ENCODE measurements around the gene LHX6.

Gene LHX6

DNA sequence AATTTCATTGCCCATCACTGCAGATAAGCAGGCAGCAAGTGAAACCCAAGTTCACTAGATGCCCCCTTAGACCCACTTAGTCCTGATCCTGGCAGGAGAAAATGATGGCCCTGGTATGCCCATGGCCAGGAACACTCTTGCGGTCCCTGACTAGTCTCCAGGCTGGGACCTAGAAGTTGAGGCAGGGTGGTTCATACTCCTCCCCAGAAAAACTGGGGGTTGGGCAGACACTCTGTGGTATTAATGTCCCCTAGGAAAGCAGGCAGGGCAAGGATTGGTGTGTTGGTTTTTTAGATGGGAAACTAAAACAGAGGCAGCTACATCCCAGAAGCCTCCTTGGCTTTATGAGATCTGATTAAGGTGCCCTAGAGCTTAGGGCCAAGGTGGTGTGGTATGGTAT, 13.1 kb downstream of the LHX6 start:
- no peak for DNase-seq (ENCODE audit: low spot score)

DNA sequence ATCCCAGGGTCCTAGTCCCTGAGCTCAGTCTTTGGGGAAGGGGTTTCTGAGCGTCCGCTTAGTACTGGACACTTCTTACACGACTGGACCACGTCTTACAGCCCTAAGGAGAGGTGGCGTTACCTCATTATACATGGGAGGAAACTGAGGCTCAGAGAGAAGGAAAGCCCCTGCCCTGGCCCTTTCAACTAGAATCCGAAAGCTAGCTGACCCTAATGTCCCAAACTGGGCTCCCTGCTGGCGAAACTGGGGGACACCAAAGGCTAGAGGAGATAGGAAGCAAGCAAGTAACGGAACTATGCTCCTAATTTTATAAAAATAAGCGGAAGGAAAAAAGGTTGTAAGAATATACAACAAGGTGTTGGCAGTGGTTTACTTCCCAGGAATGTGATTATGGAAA, 14.2 kb downstream of the LHX6 start:
- DNase-seq (ENCODE audit: low spot score): no peak

DNA sequence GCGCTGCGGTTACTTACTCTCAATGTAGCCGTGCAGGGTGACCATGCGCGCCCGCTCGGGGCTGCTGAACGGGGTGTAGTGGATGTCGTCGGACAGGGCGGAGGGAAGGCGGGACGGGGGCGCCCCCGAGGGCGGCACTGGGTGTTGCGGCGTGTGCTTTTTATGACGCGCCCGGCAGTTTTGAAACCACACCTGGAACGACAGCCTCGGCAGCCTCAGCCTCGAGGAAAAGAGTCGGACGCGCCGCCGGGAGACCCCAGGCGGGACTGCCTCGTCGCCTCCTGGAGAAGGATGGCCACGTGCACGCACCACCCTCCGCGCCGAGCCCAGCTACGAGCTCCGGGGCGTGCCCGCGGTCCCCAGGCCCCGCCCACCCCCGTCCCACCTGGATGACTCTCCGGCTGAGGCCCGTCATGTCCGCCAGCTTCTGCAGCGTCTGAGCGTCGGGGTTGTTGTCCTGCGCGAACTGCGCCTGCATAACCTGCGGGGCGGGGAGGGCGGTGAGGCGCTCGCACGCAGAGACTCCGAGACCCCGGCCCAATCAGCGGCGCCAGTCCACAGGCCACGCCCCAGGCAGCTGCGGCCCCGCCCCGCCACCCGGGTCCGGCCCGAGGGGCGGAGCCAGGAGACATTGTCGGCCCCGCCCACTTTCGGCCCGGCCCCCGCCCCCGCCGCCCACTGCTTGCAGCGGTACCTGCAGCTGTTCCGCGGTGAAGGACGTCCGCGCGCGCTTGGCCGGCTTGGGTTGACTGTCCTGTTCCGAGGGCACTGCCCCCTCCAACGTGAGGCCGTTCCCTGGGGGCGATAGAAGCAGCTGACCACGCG, 15.0 kb downstream of the LHX6 start:
- DNase-seq (ENCODE audit: low spot score): peak; percentile 99

GRCh38 chr9:122213102-122213588, 15.6 kb downstream of the LHX6 start:
- DNase-seq (ENCODE audit: low spot score): no peak

DNA sequence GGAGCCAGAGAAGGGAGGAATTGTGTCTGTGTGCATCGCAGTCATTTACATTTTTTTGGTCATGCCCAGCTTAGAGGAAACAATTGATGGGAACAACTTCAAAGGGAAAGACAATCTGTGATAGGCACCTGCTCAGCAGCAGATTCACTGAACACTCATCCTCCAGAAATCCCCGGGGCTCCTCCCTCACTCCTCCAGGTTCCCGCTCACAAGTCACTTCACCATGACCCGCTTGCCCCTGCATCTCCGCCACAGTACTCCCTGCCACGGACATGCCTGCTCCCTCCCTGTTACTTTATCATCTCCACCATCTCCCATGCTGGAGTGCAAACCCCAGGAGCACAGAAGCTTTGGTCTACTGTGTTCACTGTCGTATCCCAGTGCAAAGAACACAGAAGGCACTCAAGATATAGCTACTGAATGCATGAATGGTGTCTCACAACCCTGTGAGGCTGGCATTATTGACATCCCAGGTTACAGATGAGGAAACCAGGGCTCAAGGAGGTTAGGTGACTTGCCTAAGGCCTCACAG, 16.2 kb downstream of the LHX6 start:
- no peak for DNase-seq (ENCODE audit: low spot score)

DNA sequence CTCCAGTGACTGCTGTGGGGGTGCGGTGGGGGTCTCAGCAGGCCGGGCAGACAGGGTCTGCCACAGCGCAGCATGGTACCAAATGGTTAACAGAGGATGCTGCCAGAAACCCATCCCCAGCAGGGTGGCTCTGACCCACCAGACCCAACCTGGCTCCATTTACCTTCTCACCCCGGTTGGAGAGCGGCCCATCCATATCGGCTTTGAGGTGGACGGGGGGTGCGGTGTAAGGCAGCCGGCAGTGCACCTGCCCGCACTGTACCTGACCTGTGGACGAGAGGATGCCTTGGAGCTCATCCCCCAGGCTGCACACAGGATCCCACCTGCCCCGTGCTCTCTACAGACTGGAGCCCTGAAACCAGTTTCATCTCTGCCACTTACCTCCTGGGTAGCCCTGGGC, 19.3 kb downstream of the LHX6 start:
- no peak for DNase-seq (ENCODE audit: low spot score)

DNA sequence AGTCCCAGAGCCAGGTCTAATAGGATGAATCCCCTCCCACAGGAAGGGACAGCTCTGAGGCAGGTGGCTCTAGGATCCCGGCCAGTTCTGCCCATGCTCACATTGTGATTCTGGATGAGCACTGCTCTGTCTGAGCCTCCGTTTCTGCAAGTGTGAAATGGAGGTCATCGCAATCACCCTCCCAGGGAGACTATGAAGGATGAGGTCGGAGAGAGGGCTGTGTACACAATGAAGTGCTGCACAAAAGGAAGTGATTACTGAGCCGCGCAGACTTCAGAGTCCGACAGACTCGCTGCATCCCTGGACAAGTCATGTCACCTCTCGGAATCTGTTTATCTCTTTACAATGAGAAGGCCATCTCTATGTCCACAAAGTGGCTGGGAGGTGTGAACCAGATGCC, 21.7 kb downstream of the LHX6 start:
- no peak for DNase-seq (ENCODE audit: low spot score)

GRCh38 chr9:122206118-122207046, 22.4 kb downstream of the LHX6 start:
- DNase-seq (ENCODE audit: low spot score): no peak

DNA sequence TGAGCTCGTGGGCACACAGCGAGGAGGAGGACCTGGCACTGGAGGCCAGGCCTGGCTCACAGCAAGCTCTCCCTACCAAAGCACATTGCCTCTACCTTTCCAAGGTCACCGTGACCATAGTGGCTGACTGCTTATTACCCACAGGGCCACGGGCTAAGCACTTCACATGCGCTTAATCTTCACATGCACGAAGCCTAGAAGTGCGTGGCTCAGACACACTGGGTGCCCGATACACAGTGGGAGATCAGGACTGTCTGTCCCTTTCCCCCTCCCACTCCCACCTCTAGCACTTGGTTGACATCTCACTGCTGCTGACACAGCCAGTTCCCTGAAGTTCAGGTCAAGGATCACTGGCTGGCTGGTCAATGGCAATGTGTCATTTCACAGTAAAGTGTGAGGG, 23.6 kb downstream of the LHX6 start:
- no peak for DNase-seq (ENCODE audit: low spot score)

- no peak for DNase-seq (ENCODE audit: low spot score)
These were observed 24.3 kb downstream of the LHX6 start for GRCh38 chr9:122204491-122204890.

DNA sequence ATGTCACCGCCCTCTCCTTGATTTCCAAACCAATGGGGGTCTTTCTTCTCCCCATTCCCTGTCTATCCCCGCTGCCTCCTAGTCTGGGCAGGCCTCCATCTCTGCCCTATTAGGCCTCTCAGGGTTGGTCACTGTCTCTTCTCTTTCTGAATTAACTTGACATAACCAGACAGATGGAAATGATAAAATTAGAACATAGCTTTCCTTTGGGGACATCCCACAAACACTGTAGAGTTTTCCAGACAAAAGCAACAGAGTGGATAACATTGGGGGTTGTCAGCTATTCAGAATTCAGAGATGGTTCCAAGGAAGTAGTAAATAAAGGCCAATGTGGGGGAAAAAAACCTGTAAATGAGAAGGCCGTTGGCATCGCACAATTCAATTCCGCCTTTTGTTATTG, 24.7 kb downstream of the LHX6 start:
- no peak for DNase-seq (ENCODE audit: low spot score)

DNA sequence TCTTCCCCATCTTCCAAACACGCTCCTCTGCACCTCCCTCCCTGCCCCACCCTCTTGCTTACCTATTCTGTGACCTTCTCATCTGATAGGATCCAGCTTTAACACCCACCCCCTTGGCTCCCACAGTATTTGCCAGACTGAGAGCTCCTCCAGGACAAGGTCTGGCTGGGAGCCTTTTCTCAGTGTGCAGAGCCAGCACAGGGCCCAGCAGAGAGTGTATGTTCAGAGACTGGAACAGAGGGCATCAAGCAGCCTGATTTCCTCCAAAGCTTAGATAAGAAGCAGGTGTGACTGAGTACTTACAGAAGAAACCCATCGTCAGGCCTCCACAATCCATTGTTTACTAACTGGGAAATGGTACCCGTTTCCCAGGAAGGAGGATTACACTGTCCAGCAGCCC, 26.6 kb downstream of the LHX6 start:
- no peak for DNase-seq (ENCODE audit: low spot score)

DNA sequence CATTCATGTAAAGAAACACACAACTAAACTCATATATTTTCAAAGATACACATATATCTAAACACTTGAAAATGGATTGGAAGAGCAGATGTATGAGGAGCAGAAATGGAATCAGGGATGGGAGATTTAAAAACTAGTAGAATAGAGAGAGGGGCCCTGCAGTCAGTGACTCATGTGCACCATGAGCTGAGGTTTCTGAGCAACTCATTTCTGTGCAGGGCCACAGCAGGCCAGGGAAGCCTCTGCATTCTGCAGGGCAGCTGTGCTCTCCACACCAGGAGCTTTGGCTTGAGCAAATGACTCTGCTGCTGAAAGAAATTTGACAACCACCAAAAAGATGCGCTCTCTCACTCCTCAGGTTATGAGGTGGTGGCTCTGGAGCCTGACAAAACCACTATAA, 27.1 kb downstream of the LHX6 start:
- no peak for DNase-seq (ENCODE audit: low spot score)

- DNase-seq (ENCODE audit: low spot score): no peak
These were observed 27.7 kb downstream of the LHX6 start for GRCh38 chr9:122200960-122201595.

DNA sequence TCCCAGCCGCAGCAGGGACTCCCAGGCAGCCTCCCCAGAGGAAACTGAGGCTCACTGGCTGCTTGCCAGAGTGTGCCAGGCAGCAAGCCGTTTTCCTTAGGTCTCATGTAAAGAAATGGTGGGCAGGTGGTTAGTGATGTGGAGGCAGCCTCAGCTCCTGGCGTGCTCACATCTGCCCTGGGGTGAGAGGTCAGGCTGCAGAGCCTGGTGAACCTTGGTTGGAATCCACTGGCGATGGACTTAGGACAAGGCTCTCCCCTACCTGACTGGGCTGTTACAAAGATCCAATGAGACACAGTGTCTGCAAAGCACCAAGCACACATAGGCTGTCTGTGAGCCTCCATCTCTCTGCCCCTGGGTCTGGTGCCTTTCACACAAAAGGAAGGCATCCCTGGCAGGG, 30.9 kb downstream of the LHX6 start:
- DNase-seq (ENCODE audit: low spot score): no peak

- no peak for DNase-seq (ENCODE audit: low spot score)
These were observed 31.3 kb downstream of the LHX6 start for GRCh38 chr9:122197426-122197825.

DNA sequence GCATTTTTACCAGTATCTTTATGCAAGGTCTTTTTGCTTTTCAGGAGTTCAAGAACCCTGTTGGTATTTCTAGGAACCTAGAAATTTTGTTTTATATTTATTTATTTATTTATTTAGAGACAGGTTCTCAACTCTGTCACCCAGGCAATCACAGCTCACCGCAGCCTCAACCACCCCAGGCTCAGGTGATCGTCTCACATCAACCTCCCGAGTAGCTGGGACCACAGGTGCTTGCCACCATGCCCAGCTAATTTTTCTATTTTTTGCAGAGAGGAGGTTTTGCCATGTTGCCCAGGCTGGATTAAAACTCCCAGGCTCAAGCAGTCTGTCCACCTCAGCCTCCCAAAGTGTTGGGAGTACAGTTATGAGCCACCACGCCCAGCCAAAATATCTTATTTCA, 32.9 kb downstream of the LHX6 start:
- DNase-seq (ENCODE audit: low spot score): no peak

GRCh38 chr9:122193651-122194050, 35.1 kb downstream of the LHX6 start:
- DNase-seq (ENCODE audit: low spot score): no peak

GRCh38 chr9:122192914-122193525, 35.7 kb downstream of the LHX6 start:
- DNase-seq (ENCODE audit: low spot score): no peak

DNA sequence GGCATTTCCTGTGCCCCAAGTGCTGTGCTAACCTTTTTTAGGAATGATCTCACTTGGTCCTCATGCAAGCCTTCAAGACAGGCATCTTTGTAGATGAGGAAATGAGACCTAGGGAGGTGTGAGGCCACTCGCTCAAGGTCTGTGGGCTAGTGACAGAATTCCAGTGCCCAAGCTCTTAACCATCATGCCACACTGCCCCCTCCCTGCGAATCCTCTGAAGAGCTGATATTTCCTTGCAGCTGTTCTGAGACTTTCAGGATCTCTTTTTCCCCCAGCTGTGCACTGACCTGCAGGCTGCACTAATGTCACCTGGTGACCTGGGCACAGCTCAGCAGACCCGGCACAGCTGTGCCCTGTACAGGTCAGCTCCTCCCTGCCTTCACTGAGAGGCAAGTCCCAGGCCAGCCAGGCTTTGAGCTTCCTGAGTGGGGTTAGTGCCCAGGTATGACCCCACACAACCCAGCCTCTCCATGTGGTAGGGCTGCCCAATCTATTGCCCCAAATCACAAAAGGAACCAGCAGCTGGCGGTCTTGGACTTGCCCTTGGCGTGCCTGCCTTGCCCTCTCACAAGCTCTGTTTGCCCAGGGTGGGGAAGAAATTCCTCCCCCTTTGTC, 36.4 kb downstream of the LHX6 start:
- no peak for DNase-seq (ENCODE audit: low spot score)

DNA sequence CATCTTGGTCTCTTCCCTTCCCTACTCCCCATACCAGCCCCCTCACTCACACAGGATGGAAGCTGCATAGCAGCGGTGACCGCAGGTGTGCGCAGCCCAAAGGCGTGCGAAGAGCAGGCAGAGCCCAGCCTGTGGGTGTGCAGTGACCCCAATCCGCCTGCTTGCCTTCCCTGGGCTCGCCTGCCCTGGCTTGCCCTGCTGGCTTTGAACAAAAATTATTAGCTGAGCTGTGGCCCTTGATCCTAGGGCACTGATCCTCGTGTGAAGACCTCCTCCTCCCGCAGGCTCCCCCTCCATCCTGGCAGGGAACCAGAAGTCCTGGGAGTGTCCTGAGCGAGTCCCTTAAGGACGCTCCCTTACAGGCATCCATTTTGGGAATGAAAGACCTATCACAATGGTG, 37.2 kb downstream of the LHX6 start:
- DNase-seq (ENCODE audit: low spot score): no peak

Data from iPS-NIHi11 (cell line).